ENCODE data around the gene ASB11.
"Not testable (repeated sequence)": the region's sequence is repeated elsewhere in the genome, so short reads cannot be mapped to it uniquely, and the experiment has no call there.

The ASB11 gene

DNA sequence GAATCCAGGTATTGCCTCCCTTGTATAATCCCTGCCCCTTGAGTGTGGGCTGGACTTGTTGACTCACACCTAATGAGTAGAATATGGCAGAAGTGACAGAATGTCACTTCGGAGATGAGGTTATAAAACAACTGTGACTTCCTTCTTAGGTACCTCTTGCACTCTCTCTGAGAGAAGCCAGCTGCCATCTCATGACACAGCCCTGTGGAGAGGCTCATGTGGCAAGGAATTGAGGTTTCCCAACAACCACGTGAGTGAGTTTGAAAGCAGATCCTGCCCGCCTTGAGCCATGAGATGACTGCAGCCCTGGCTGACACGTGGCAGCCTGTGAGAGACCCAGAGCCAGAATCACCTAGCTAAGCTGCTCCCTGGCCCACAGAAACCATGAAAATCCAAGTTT is 13.5 kb downstream of the ASB11 start:
- DNase-seq: no peak

DNA sequence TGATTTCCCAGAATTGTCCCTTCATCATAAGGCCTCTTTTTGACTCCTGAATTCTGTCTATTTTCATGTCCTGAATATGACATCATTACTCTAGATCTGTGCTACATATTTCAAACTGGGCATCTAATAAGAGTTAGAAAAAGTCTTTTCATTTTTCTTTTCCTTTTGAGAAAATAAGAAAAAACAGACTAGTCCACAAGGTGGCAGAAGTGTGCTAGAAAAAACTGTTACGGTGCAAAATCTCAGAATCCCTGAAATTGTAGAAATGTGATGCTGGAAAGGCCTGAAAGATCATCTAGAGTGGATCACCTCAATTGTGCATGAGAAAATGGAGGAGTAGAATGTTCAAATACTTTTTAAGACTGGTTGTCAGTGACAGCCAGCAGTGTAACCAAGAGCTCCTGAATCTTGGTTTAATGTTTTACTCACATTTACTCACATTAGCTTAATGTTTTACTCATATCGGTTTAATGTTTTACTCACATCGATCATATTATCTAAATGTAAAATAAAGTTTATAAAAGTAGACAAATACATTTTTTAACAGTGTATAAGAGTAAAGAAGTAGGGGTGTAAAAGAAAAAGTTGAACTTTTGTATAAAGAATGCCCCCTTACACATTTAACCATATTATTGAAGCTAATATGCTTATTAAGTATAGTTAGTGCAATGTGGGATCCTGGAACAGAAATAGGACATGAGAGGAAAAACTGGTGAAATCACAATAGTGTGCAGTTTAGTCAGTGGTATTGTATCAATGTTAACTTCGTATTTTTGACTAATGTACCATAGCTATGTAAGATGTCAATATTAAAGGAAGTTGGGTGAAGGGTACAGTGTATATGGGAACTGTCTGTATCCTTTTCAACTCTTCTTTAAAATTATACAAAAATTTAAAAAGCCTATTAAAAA is 15.2 kb downstream of the ASB11 start:
- DNase-seq: peak in 1 of 2 donors; percentile 55

DNA sequence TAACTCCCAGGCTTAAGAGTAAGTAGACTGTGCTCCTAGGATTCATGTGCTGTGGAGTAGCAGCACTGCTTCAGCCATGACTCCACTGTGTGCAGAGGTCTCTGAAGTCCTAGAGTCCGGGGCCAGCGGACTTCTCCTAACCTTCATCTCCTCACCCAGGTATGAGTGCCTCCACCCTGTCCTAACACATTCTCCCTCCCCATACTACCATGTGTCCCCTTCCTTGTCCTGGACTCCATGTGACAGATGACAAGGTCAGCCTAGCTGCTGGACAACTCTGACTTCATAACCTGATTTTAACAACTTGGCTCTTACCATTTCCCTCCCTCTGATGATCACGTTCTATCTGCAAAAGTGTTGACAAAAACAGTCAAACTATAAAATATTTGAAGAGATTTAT is 16.7 kb downstream of the ASB11 start:
- DNase-seq: no peak

DNA sequence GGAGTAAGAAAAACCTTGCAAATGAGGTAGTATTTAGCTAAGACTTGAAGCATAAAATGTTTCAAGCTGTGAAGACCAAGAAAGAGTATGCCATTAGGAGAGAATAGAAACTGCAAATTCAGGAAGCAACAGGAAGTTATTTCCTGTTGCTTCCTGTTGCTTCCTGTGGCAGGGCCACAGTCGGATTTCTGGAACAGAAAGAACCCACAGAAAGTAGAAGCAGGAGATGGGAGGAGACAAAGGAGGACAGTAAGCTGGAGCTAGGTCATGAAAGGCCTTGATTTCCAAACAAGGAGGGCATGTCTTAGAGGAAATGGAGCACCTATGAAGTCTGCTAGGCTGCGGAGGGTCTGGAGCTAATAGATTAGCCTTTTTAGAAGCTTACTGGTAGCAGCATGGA is 17.2 kb downstream of the ASB11 start:
- no peak for DNase-seq

DNA sequence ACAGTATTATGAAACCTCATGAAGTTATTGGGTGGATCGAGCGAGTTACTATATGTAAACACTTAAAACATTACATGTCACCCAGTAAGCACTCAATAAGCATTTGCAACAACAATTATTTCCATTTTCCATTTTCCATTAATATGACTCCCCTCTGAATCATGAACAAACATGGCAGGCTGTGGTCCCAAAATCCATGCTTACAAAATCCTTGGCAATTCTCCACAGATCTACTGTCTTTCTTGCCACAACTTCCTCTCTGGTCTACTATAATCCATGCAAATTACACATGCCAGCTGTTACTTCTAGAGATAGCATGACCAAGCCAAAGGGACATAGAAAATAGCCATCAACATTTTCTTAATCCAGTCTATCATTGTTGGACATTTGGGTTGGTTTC is 22.0 kb downstream of the ASB11 start:
- DNase-seq: no peak

DNA sequence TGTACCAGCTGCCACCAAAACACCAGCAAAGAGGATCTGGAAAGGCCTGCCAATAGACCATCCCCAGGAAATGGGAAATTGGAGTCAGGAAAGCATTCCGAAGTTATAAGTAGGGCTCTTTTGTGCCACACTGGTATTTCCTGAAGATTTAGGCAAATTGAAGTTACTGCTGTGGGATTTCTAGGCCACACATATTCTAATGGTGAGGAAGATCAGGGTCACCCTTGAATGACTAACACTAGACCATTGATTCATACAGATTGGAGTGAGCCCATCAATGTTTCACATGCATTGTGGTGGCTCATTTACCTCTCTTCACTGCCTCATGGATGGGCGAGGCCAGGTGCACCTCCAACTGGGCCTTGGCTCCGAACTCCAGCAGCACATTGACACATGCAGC is 22.6 kb downstream of the ASB11 start:
- DNase-seq: no peak

DNA sequence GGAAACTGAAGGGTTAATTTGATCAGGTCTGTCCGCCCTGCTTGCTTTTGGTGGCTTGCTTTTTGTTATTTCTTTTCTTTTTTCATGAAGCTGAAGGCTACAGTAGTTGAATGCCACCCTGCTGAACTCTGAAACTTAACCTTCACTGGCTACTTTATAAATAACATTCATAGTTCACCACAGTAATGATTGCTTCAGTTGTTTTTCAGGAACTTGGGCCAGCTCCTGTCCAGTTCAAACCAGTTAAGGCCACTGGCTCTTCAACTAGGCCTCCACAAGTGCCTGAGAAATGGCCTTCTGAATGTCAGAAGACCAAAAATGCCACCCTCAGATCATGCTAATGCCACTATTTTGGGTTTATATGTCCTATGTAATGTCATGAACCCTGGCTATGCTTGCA is 37.8 kb downstream of the ASB11 start:
- no peak for DNase-seq

DNA sequence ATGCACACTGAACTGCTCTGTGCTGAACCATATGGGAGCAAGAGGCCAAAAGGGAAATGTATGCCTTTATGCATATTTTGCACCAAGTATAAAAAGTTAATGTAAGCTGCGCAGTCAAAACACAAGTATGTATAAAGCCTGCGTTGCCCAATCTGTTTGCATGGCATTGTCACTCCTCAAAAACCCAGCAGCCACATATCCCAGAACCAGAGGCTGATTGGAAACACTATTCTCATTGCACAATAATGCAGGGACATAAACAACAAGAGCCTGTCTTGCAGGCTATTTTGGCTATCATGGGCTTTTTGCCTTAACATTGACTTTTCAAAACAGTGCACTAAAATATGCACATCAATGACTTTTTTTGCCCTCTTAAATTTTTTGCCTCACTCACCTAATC is 40.5 kb downstream of the ASB11 start:
- DNase-seq: no peak

DNA sequence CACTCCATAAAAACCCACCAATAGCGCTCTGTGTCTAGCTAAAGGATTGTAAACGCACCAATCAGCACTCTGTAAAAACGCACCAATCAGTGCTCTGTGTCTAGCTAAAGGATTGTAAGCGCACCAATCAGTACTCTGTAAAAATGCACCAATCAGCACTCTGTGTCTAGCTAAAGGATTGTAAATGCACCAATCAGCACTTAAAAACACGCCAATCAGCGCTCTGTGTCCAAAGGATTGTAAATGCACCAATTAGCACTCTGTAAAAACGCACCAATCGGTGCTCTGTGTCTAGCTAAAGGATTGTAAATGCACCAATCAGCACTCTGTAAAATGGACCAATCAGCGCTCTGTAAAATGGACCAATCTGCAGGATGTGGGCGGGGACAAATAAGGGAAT is 42.2 kb downstream of the ASB11 start:
- DNase-seq: not testable (repeated sequence)

DNA sequence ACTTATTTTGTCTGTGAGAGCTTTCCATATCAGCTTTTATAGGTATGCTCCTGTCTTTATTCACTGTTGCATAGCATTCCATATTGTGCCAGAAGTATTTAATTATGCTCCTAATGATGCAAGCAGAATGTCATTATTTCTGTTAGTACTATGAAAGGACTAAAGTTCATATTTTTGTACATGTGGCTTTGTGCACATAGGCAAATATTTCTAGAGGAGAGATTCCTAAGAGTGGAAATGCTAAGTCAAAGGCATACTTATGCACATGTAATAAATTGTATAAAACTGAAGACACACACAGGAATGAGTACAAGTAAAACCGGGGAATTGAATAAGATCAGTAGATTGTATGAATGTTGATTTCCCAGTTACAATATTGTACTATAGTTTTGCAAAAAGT is 43.7 kb downstream of the ASB11 start:
- no peak for DNase-seq

DNA sequence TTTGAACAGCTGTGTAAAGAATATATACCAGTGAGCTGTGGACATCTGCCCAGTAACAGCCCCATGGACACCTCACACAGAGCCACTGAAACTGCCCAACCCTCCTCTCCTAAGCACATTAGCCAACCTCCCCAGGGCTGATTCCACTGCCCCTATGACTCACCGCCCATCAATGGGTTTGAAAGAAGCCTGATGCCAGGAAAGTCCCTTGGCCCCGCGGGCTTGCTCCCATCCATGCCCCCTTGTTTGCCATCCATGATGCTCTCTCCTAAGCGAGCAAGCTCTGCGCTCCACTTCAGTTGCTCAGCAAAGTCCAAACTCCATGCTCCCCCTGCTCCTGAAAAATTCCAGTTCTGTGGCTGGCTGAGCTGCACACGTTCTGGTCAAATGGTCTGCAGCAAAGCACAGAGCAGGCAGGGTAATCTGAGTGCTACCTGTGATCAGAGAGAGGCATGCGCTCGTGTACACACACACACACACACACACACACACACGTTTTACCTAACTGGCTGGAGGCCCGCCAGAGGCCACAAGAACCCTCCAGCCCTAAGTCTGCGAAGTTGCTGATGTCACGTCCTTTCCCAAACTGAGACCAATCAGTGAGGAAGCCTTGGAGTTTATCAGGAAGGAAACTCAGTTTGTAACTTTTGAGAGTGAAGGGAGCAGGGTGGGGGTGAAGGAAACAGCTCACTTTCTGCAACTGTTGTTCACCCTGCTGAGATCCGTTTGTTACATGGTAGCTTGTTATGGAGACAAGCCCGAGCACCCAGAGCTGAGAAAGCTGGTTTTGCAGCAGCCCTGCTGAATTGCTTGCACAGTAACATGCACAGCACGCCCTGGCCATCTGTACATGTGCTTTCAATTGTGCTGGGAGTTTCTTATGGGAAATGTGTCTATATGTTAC is 45.6 kb downstream of the ASB11 start, which contains the start of gene ASB9:
Gene ASB9 (minus strand): TSS at position 466 of the 904 bp plus-strand sequence. CDS start 209 bp downstream, at position 257.
- no peak for DNase-seq

DNA sequence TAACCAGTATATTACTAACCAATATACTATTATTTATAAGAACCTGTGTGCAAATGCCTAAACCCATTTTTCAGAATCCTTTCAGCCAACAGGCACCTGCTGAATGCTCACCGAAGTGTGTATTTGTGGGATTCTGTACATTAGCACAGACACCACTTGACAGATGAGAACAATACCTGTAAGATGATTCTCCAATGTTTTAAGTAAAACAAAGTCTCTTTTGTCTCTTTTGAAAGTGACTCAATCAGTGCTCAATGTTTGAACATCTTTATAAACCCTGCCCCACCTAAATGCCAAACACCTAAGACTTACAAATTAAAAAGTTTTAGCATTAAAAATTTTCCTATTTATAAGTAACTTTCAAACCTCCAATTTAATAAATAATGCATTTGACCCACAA is 46.3 kb downstream of the ASB11 start:
- DNase-seq: no peak

DNA sequence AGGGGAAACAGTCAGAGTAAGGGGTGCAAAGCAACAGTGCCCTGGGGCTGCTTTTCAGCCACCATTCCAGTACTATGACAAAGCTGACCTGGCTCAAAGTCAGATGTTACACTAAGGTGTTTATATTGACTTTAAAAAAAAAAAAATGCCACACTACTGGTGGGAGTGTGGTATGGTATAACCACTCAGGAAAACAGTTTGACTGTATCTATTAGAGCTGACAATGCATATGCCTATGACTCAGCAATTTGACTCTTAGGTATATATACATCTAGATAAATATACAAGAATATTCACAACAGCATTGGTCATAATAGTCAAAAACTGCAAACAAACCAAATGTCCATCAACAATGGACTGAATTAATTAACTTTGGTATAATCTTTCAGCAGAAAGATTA is 60.6 kb downstream of the ASB11 start:
- no peak for DNase-seq

DNA sequence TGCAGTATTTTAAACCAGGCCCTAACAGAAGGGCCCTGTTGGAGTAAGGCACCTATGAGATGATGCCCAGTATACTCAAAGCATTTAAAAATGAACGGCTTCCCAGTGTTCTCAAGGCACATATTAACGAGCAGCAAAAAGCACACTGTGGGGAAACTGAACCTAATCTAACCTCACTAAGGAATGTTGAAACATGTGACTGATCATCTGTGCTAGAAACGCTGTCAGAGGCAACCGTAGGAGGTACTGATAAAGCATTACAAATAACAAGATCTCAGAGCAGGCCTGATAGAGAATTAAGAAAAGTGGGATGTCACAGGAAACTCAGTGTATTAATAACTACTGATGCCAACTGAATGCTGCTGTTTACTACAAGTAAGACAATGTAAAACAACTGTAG is 69.5 kb downstream of the ASB11 start:
- DNase-seq: no peak

DNA sequence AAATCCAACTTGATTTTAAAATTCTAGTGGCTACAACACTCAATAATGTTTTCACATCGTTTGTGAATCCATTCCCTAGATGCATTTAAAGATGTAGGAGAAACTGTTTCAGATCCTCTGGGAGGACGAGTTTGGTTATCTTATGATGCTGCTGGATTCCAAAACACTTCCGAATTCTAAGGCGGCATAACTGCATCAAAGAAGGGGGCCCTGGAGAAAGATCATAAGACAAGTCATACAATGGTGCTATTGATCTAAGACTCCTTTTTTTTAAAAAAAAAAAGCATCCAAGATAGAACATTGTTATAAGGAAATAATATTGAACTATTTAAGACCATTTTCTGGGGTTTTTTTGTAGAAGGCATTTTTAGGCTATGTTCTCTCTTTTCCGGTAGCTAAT is 71.0 kb downstream of the ASB11 start:
- no peak for DNase-seq

DNA sequence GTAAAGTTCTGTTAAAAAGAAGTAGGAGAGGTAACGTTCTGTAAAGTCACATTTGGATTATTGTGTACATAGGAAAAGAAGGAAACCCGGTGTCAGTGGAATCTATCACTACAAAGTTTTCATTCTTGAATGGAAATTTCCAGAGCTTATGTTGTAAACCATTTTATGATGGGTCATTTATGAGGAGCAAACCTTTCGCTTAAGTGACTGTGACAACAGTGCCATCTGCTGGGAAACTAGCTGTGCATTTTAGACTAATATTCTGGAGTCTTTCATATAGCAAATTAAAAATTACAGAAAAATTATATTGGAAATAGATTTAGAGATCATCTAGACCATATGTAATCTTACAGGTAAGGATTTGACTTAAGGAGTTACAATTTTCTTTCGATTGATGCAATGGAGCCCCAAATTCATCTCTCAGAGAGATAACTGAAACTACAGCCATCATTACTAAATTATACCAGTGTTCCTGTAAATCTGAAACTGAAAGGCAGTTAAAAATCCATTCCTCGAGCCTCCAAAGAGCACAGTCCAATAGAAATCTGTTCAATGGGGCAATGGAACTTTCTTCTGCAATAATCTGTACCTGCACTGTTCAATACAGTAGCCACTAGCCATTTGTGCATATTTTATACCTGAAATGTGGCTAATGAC is 72.4 kb downstream of the ASB11 start:
- DNase-seq: peak; percentile 0 to 48

DNA sequence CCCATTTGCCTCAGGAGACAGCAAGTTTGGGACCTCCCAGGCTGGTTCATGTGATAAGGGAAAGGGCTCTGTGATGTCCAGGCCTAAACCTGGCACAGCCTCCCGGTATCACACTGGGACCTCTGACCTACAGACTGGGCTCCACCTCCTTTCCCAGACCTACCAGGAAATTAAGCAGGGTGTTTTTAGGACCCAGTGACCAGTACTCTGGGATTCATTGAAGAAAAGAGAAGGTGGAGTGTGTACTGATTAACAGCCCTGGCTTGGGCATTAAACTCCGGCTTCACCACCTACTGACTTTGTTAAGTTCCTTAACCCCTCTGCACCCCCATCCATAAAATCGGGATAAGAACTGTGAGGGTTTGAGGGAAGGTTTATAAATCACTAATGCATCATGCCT is 74.1 kb downstream of the ASB11 start:
- DNase-seq: no peak

DNA sequence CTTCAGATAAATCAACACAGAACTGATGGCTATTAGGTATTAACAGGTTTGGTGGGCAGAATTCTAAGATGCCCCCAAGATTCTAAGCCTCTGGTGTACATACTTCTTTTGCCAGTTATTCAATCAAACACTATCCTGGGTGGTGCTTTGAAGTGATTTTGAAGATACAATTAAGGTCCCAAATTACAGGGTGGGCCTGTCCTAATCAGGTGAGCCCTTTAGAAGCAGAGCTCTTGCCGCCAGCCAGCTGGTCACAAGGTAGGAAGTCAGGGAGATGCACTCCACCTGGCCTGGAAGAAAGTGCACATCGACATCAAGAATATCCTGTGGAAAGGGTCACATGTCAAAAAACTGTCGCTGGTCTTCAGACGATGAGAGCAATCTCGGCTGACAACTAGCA is 75.0 kb downstream of the ASB11 start:
- no peak for DNase-seq

DNA sequence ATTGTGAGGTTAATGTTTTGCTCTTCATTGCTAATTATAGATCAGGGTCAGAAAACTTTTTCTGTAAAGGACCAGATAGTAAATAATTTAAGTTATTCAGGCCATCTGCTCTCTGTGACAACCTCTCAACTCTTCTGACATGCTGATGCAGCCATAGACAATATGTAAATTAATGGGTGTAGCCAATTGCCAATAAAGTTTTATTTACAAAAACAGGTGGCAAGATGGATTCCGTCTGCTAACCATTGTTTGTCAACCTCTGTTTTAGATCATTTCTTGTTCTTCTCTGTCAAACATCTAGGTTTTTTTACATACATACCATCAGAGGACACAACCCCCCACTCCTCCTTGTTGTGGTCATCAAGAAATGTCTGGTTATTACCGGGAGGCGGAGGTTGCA is 79.3 kb downstream of the ASB11 start:
- no peak for DNase-seq

DNA sequence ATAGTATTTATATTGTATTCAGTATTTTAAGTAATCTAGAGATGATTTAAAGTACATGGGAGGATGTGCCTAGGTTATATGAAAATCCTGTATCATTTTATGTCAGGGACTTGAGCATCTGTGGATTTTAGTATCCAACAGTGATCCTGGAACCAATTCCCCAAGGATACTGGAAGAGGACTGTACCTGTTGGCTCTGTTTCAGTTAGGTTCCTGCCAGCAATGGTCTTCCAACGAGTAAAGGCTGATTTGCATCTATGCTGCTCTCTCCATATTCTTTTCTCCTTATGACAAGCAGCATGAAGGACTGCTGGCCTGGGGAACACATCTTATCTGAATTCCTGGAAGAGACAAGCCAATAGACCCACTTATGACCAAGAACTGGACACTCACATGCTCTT is 80.4 kb downstream of the ASB11 start:
- DNase-seq: no peak

DNA sequence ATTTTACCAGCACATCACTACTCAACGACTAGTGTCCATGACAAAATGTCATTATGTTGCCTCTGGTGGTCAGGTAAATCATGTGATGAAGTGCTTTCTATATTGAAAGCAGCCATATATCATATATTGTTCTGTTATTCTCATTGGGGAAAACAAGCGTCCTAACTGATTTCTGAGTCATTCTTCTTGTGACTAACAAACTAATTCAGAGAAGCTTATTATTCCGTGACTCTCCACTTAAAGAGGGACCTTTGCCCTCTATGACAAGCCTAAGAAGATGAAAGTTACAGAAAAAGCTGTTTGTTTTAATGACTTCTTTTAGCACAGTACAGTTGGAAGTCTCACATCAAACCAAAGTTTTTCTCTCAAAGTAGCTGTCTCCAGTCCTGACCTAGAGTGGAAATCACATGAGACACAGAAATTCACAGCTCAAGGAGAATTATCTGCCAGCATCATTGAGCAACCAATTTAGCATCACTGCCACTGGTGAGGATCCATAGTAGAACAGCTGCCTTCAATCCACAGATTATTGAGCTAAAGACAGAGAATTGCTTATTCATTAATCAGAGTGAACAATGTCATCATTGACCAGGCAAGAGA is 81.9 kb downstream of the ASB11 start:
- no peak for DNase-seq
